Measurements from ENCODE around the gene PHLDB2.

Gene PHLDB2

GRCh38 chr3:111961461-111962164 is 102.5 kb downstream of the PHLDB2 start:
- no peak overlapping the region for H3K9ac ChIP-seq (ENCODE audit: low read depth, low read length)
- H3K9me3 ChIP-seq (ENCODE audit: control insufficient read depth, insufficient read depth, low read length), result no peaks in the 10 kb centered on the region
- no peak overlapping the region for H3K27ac ChIP-seq (ENCODE audit: low read depth, low read length)
- peaks cover 23% of the 10 kb centered on the region for H3K4me1 ChIP-seq (ENCODE audit: control insufficient read depth, insufficient read depth, low read length)
- no peak overlapping the region for H3K4me3 ChIP-seq (ENCODE audit: low read depth, low read length)
- peaks cover 18% of the 10 kb centered on the region for H3K27me3 ChIP-seq (ENCODE audit: control insufficient read depth, insufficient read depth, low read length)
- no peaks in the 10 kb centered on the region for H3K36me3 ChIP-seq (ENCODE audit: control insufficient read depth, insufficient read depth, low read length)

- Histone ChIP-seq H3K27me3 (ENCODE audit: control insufficient read depth, insufficient read depth, low read length) (peaks cover 12% of the 10 kb centered on the region), H3K4me1 (ENCODE audit: control insufficient read depth, insufficient read depth, low read length) (peaks cover 12% of the 10 kb centered on the region), H3K9ac (ENCODE audit: low read depth, low read length) (no peak overlapping the region), H3K9me3 (ENCODE audit: control insufficient read depth, insufficient read depth, low read length) (no peaks in the 10 kb centered on the region), H3K4me3 (ENCODE audit: low read depth, low read length) (no peak overlapping the region), H3K27ac (ENCODE audit: low read depth, low read length) (no peak overlapping the region), H3K36me3 (ENCODE audit: control insufficient read depth, insufficient read depth, low read length) (no peaks in the 10 kb centered on the region; the same call in 1 of the 2 replicates)
Measured at GRCh38 chr3:111963424-111963823, 104.4 kb downstream of the PHLDB2 start.

- H3K4me1 ChIP-seq (ENCODE audit: control insufficient read depth, insufficient read depth, low read length), result peaks cover 6% of the 10 kb centered on the region; the same call in 1 of the 2 replicates
- H3K27ac ChIP-seq (ENCODE audit: low read depth, low read length), result no peak overlapping the region
- peaks cover 7% of the 10 kb centered on the region for H3K36me3 ChIP-seq (ENCODE audit: control insufficient read depth, insufficient read depth, low read length)
- no peak overlapping the region for H3K4me3 ChIP-seq (ENCODE audit: low read depth, low read length)
- no peak overlapping the region for H3K9ac ChIP-seq (ENCODE audit: low read depth, low read length)
- no peaks in the 10 kb centered on the region for H3K27me3 ChIP-seq (ENCODE audit: control insufficient read depth, insufficient read depth, low read length)
- no peaks in the 10 kb centered on the region for H3K9me3 ChIP-seq (ENCODE audit: control insufficient read depth, insufficient read depth, low read length)
Measured at GRCh38 chr3:111965484-111965883, 106.4 kb downstream of the PHLDB2 start.

- Histone ChIP-seq H3K27me3 (ENCODE audit: control insufficient read depth, insufficient read depth, low read length) (no peaks in the 10 kb centered on the region), H3K9ac (ENCODE audit: low read depth, low read length) (no peak overlapping the region), H3K27ac (ENCODE audit: low read depth, low read length) (no peak overlapping the region), H3K9me3 (ENCODE audit: control insufficient read depth, insufficient read depth, low read length) (no peaks in the 10 kb centered on the region), H3K4me1 (ENCODE audit: control insufficient read depth, insufficient read depth, low read length) (peaks cover 6% of the 10 kb centered on the region; the same call in 1 of the 2 replicates), H3K4me3 (ENCODE audit: low read depth, low read length) (no peak overlapping the region), H3K36me3 (ENCODE audit: control insufficient read depth, insufficient read depth, low read length) (peaks cover 7% of the 10 kb centered on the region)
Measured at GRCh38 chr3:111967068-111967467, 108.0 kb downstream of the PHLDB2 start.

GRCh38 chr3:111967651-111968274 is 108.7 kb downstream of the PHLDB2 start:
- peaks cover 8% of the 10 kb centered on the region; the same call in 1 of the 2 replicates for H3K4me1 ChIP-seq (ENCODE audit: control insufficient read depth, insufficient read depth, low read length)
- no peak overlapping the region for H3K4me3 ChIP-seq (ENCODE audit: low read depth, low read length)
- H3K27me3 ChIP-seq (ENCODE audit: control insufficient read depth, insufficient read depth, low read length), result no peaks in the 10 kb centered on the region
- H3K36me3 ChIP-seq (ENCODE audit: control insufficient read depth, insufficient read depth, low read length), result peaks cover 7% of the 10 kb centered on the region
- H3K9ac ChIP-seq (ENCODE audit: low read depth, low read length), result no peak overlapping the region
- H3K27ac ChIP-seq (ENCODE audit: low read depth, low read length), result no peak overlapping the region
- H3K9me3 ChIP-seq (ENCODE audit: control insufficient read depth, insufficient read depth, low read length), result no peaks in the 10 kb centered on the region

GRCh38 chr3:111968319-111969054 is 109.4 kb downstream of the PHLDB2 start:
- no peak overlapping the region for H3K4me3 ChIP-seq (ENCODE audit: low read depth, low read length)
- no peak overlapping the region for H3K9ac ChIP-seq (ENCODE audit: low read depth, low read length)
- no peaks in the 10 kb centered on the region for H3K9me3 ChIP-seq (ENCODE audit: control insufficient read depth, insufficient read depth, low read length)
- H3K4me1 ChIP-seq (ENCODE audit: control insufficient read depth, insufficient read depth, low read length), result peaks cover 10% of the 10 kb centered on the region; the same call in 1 of the 2 replicates
- H3K27ac ChIP-seq (ENCODE audit: low read depth, low read length), result no peak overlapping the region
- H3K27me3 ChIP-seq (ENCODE audit: control insufficient read depth, insufficient read depth, low read length), result no peaks in the 10 kb centered on the region
- H3K36me3 ChIP-seq (ENCODE audit: control insufficient read depth, insufficient read depth, low read length), result peaks cover 7% of the 10 kb centered on the region

- no peaks in the 10 kb centered on the region for H3K27me3 ChIP-seq (ENCODE audit: control insufficient read depth, insufficient read depth, low read length)
- H3K9me3 ChIP-seq (ENCODE audit: control insufficient read depth, insufficient read depth, low read length), result no peaks in the 10 kb centered on the region
- peaks cover 9% of the 10 kb centered on the region for H3K36me3 ChIP-seq (ENCODE audit: control insufficient read depth, insufficient read depth, low read length)
- H3K27ac ChIP-seq (ENCODE audit: low read depth, low read length), result no peak overlapping the region
- H3K9ac ChIP-seq (ENCODE audit: low read depth, low read length), result no peak overlapping the region
- peaks cover 10% of the 10 kb centered on the region; the same call in 1 of the 2 replicates for H3K4me1 ChIP-seq (ENCODE audit: control insufficient read depth, insufficient read depth, low read length)
- no peak overlapping the region for H3K4me3 ChIP-seq (ENCODE audit: low read depth, low read length)
Measured at GRCh38 chr3:111970376-111970775, 111.3 kb downstream of the PHLDB2 start.

GRCh38 chr3:111971533-111972130 is 112.6 kb downstream of the PHLDB2 start:
- H3K9ac ChIP-seq (ENCODE audit: low read depth, low read length), result no peak overlapping the region
- peaks cover 9% of the 10 kb centered on the region for H3K36me3 ChIP-seq (ENCODE audit: control insufficient read depth, insufficient read depth, low read length)
- H3K27ac ChIP-seq (ENCODE audit: low read depth, low read length), result no peak overlapping the region
- H3K4me1 ChIP-seq (ENCODE audit: control insufficient read depth, insufficient read depth, low read length), result peaks cover 10% of the 10 kb centered on the region; the same call in 1 of the 2 replicates
- no peaks in the 10 kb centered on the region for H3K27me3 ChIP-seq (ENCODE audit: control insufficient read depth, insufficient read depth, low read length)
- H3K4me3 ChIP-seq (ENCODE audit: low read depth, low read length), result no peak overlapping the region
- H3K9me3 ChIP-seq (ENCODE audit: control insufficient read depth, insufficient read depth, low read length), result no peaks in the 10 kb centered on the region

GRCh38 chr3:111972891-111973290 is 113.8 kb downstream of the PHLDB2 start:
- no peak overlapping the region for H3K4me3 ChIP-seq (ENCODE audit: low read depth, low read length)
- no peaks in the 10 kb centered on the region for H3K9me3 ChIP-seq (ENCODE audit: control insufficient read depth, insufficient read depth, low read length)
- peaks cover 4% of the 10 kb centered on the region; the same call in 1 of the 2 replicates for H3K4me1 ChIP-seq (ENCODE audit: control insufficient read depth, insufficient read depth, low read length)
- no peaks in the 10 kb centered on the region for H3K27me3 ChIP-seq (ENCODE audit: control insufficient read depth, insufficient read depth, low read length)
- H3K27ac ChIP-seq (ENCODE audit: low read depth, low read length), result no peak overlapping the region
- peaks cover 9% of the 10 kb centered on the region for H3K36me3 ChIP-seq (ENCODE audit: control insufficient read depth, insufficient read depth, low read length)
- no peak overlapping the region for H3K9ac ChIP-seq (ENCODE audit: low read depth, low read length)

GRCh38 chr3:111975131-111975530 is 116.1 kb downstream of the PHLDB2 start:
- Histone ChIP-seq H3K27ac (ENCODE audit: low read depth, low read length) (no peak overlapping the region), H3K27me3 (ENCODE audit: control insufficient read depth, insufficient read depth, low read length) (no peaks in the 10 kb centered on the region), H3K4me1 (ENCODE audit: control insufficient read depth, insufficient read depth, low read length) (peaks cover 10% of the 10 kb centered on the region; the same call in 1 of the 2 replicates), H3K4me3 (ENCODE audit: low read depth, low read length) (no peak overlapping the region), H3K36me3 (ENCODE audit: control insufficient read depth, insufficient read depth, low read length) (0 out of 2 replicates have a peak, but pooled peaks cover 2% of the 10 kb centered on the region), H3K9me3 (ENCODE audit: control insufficient read depth, insufficient read depth, low read length) (no peaks in the 10 kb centered on the region), H3K9ac (ENCODE audit: low read depth, low read length) (no peak overlapping the region)

All from HUES48 (cell line).